HepG2 (cell line): Measurements from ENCODE around the gene LRRC45. TPM values are rescaled to one million over a fixed set of nuclear protein-coding genes. Genes with fewer than 3 reads are reported as not detected.

Experiments used
- ARNT ChIP-seq: fragments of 450-650 bp; IDR thresholded peaks from 2 replicates; pipeline ENCODE4 v1.6.1; 2017
- BRF2 ChIP-seq: sonication (generic); formaldehyde crosslinking; IDR thresholded peaks from 2 replicates; pipeline ENCODE4 v1.8.1; 2022; ENCODE audit warnings: mild to moderate bottlenecking, missing genetic modification reagents
- HOXA3 ChIP-seq: sonication (generic); formaldehyde crosslinking; IDR thresholded peaks from 2 replicates; pipeline ENCODE4 v1.5.0; 2020; ENCODE audit warnings: missing genetic modification reagents
- KAT7 ChIP-seq: IDR thresholded peaks from 2 replicates; pipeline ENCODE4 v1.6.1; 2018; ENCODE audit warnings: borderline replicate concordance, missing compliant biosample characterization
- MAF1 ChIP-seq: sonication (generic); formaldehyde crosslinking; IDR thresholded peaks from 2 replicates; pipeline ENCODE4 v1.5.0; 2020; ENCODE audit warnings: missing genetic modification reagents, borderline replicate concordance
- MAFK ChIP-seq, 2 experiments: IDR thresholded peaks in 1 of 2; conservative IDR thresholded peaks in 1 of 2; 2 replicates each; pipeline ENCODE4 v1.6.1; 2011; ENCODE audit warnings: improper control_type of control experiment in 2 of 2, low read length in 2 of 2
- MXD1 ChIP-seq: sonication (generic); formaldehyde crosslinking; IDR thresholded peaks from 2 replicates; pipeline ENCODE4 v1.4.0; 2020; ENCODE audit warnings: mild to moderate bottlenecking, missing genetic modification reagents
- MYPOP ChIP-seq: sonication (generic); formaldehyde crosslinking; IDR thresholded peaks from 2 replicates; pipeline ENCODE4 v1.8.1; 2023; ENCODE audit warnings: mild to moderate bottlenecking, moderate library complexity, missing genetic modification reagents
- NFKB2 ChIP-seq: sonication (generic); formaldehyde crosslinking; IDR thresholded peaks from 2 replicates; pipeline ENCODE4 v1.4.0; 2020; ENCODE audit warnings: missing genetic modification reagents, borderline replicate concordance
- NFYC ChIP-seq: IDR thresholded peaks from 2 replicates; pipeline ENCODE4 v1.6.1; 2016; ENCODE audit warnings: missing genetic modification reagents, missing compliant biosample characterization
- NR2C2 ChIP-seq: sonication (generic); formaldehyde crosslinking; IDR thresholded peaks from 2 replicates; pipeline ENCODE4 v1.4.0; 2020; ENCODE audit warnings: missing genetic modification reagents, mild to moderate bottlenecking, moderate library complexity, borderline replicate concordance
- PHF20 ChIP-seq: sonication (generic); formaldehyde crosslinking; IDR thresholded peaks from 2 replicates; pipeline ENCODE4 v1.5.0; 2020; ENCODE audit warnings: mild to moderate bottlenecking, missing genetic modification reagents
- TEF ChIP-seq: sonication (generic); formaldehyde crosslinking; IDR thresholded peaks from 2 replicates; pipeline ENCODE4 v1.5.0; 2020; ENCODE audit warnings: missing genetic modification reagents
- ZBTB2 ChIP-seq: sonication (generic); formaldehyde crosslinking; IDR thresholded peaks from 2 replicates; pipeline ENCODE4 v1.8.0; 2022; ENCODE audit warnings: low read depth, missing genetic modification reagents
- ZBTB34 ChIP-seq: sonication (generic); formaldehyde crosslinking; IDR thresholded peaks from 2 replicates; pipeline ENCODE4 v1.8.0; 2022; ENCODE audit warnings: mild to moderate bottlenecking, missing genetic modification reagents
- ZBTB49 ChIP-seq: sonication (generic); formaldehyde crosslinking; IDR thresholded peaks from 2 replicates; pipeline ENCODE4 v1.4.0; 2020; ENCODE audit warnings: missing genetic modification reagents, borderline replicate concordance
- ZFP62 ChIP-seq: sonication (generic); formaldehyde crosslinking; IDR thresholded peaks from 2 replicates; pipeline ENCODE4 v1.4.0; 2020; ENCODE audit warnings: missing genetic modification reagents
- ZNF207 ChIP-seq: fragments of 450-650 bp; IDR thresholded peaks from 2 replicates; pipeline ENCODE4 v1.6.1; 2016; ENCODE audit warnings: antibody characterized with exemption, borderline replicate concordance
- ZNF333 ChIP-seq: sonication (generic); formaldehyde crosslinking; IDR thresholded peaks from 2 replicates; pipeline ENCODE4 v1.4.0; 2020; ENCODE audit warnings: mild to moderate bottlenecking, missing genetic modification reagents, borderline replicate concordance
- ZNF343 ChIP-seq: sonication (generic); formaldehyde crosslinking; IDR thresholded peaks from 2 replicates; pipeline ENCODE4 v1.4.0; 2020; ENCODE audit warnings: mild to moderate bottlenecking, missing genetic modification reagents
- polyA plus RNA-seq, 8 experiments: library from polyadenylated mRNA; depleted of rRNA in 3 of 8; stranded (reverse) in 7 of 8; unstranded in 1 of 8; fragments of >200 nt; fragmentation: Illumina TruSeq in 4 of 8; extraction: Trizol in 4 of 8; gene quantifications; 2 replicates each; pipeline versions ENCODE4 v1.2.1 to v1.2.3, GENCODE V29; 2011 to 2016; ENCODE audit warnings: low read depth in 4 of 8, missing spikeins in 1 of 8, mixed read lengths in 1 of 8; ENCODE audit not compliant: insufficient read depth in 1 of 8
- total RNA-seq, 5 experiments: library from RNA; depleted of rRNA; stranded (reverse); fragments of >200 nt; fragmentation: Illumina TruSeq; extraction: Trizol; gene quantifications; 2 replicates each; pipeline ENCODE4 v1.2.3, GENCODE V29; 2016; ENCODE audit warnings: low read depth in 1 of 5

LRRC45 gene
- total and polyA plus RNA-seq, 2 of the 13 experiments (the other 11 are each of a cell fraction or from before 2014, with no cell fraction given) = 11.6 to 48.1 TPM

- TF ChIP-seq MXD1 (CRISPR knock-in tag) = 0 out of 2 replicates have a peak, but pooled peaks have one; percentile 11
- TF ChIP-seq ZNF343 = no peak
- TF ChIP-seq ZFP62 = no peak
- no peak for TF ChIP-seq NR2C2
- no peak; the same call in 1 of the 2 replicates for TF ChIP-seq ZBTB2
- TF ChIP-seq PHF20 (CRISPR knock-in tag) = peak; percentile 50; the same call in 1 of the 2 replicates
- TF ChIP-seq NFYC = no peak
- TF ChIP-seq KAT7 = no peak
- TF ChIP-seq ZNF333 = no peak; the same call in 1 of the 2 replicates
- TF ChIP-seq NFKB2 (CRISPR knock-in tag) = peak; percentile 26; the same call in 1 of the 2 replicates
- TF ChIP-seq MAF1 = no peak
- peak; percentile 86 for TF ChIP-seq MYPOP (CRISPR knock-in tag)
- peak; percentile 62 for TF ChIP-seq HOXA3
- no peak for TF ChIP-seq ARNT
- TF ChIP-seq TEF (CRISPR knock-in tag) = peak; percentile 12; the same call in 1 of the 2 replicates
- TF ChIP-seq ZNF207 = no peak
- TF ChIP-seq BRF2 (CRISPR knock-in tag) = peak; percentile 1
- peak; percentile 12; the same call in 1 of the 2 replicates for TF ChIP-seq ZBTB49 (CRISPR knock-in tag)
- TF ChIP-seq ZBTB34 (CRISPR knock-in tag) = peak; percentile 13
- TF ChIP-seq MAFK (conservative IDR thresholded peaks at IDR 0.05 in 1 of 2, IDR thresholded peaks at IDR 0.05 in 1 of 2; ENCODE audit: low read length in 2 of 2) = 0 out of 4 replicates have a peak, but pooled peaks of 1 of the 2 experiments have one; percentile 37
Measured at GRCh38 chr17:81994593-81995462, 28.3 kb upstream of the LRRC45 start (continued).
